ENCODE results near the gene ADAM17. TPM values are rescaled to one million over a fixed set of nuclear protein-coding genes. Genes with fewer than 3 reads are reported as not detected.

The ADAM17 gene
- total and polyA plus RNA-seq, 10 of the 15 experiments (the other 5 are each of a cell fraction or from before 2014, with no cell fraction given) = 2.3 to 18.5 (median 13.4) TPM

DNA sequence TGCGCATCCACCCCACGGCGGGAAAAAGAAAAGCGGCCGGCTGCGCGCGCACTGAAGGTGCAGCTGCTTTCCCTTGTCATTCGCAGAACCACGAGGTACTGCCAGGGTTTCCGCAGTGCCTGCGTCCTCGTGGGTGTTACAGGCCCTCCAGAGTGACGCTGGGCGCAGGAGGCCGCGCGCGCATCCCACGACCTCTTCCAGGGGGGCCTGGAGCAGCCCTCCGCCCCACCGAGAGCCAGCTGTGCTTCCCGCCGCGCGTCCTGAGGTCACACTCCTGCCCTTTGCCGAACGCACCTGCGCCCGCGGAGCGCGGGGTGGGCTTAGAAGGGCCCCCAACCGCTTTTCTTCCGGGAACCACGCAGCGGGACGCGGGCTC is 81.7 kb downstream of the ADAM17 start:
- DNase-seq (ENCODE audit: low read depth, low spot score) (no peak), FAIRE-seq (no peak), ATAC-seq (peak; percentile 67)
- Histone ChIP-seq H2AFZ (ENCODE audit: control insufficient read depth, low read depth, low read length) (peak overlapping the region; percentile 97), H3K27ac (ENCODE audit: control insufficient read depth, insufficient read depth) (peak overlapping the region; percentile 90), H3K27me3 (replicated peaks in 1 of 2; ENCODE audit: control insufficient read depth in 2 of 2, insufficient read depth in 2 of 2, low read length in 1 of 2) (no peaks in the 10 kb centered on the region), H3K9me3 (replicated peaks; ENCODE audit: control insufficient read depth, insufficient read depth, low read length) (no peaks in the 10 kb centered on the region; the same call in 1 of the 3 replicates), H3K79me2 (ENCODE audit: control insufficient read depth, insufficient read depth, low read length) (peaks cover 23% of the 10 kb centered on the region), H4K20me1 (ENCODE audit: control insufficient read depth, insufficient read depth) (no peaks in the 10 kb centered on the region), H3K4me3 (peak overlapping the region; percentile 67), H3K4me2 (ENCODE audit: control insufficient read depth, insufficient read depth) (peak overlapping the region; percentile 97), H3K9ac (ENCODE audit: control insufficient read depth, insufficient read depth, low read length) (peak overlapping the region; percentile 92), H3K36me3 (ENCODE audit: control insufficient read depth in 2 of 2, insufficient read depth in 2 of 2, low read length in 1 of 2) (peaks cover 0 to 18% of the 10 kb centered on the region in 2 experiments; a peak in 2 of 4 replicates), H3K4me1 (ENCODE audit: control insufficient read depth, insufficient read depth, low read length) (peaks cover 12% of the 10 kb centered on the region; the same call in 1 of the 2 replicates)
- POLR2A ChIA-PET = interaction anchor here (0.9 to 1.7 kb wide), 7 partner anchors 8 to 331 kb away, joined by 3 to 10 read pairs (median 3); partner anchors contain the start of gene ADAM17
- CTCF ChIA-PET = interaction anchor here (0.6 to 3.1 kb wide), 10 partner anchors 41 to 296 kb away, joined by 3 to 17 read pairs (median 4); partner anchors contain the start of genes CPSF3 and ITGB1BP1
- intact Hi-C loops (cut with micrococcal nuclease; ENCODE audit: unreplicated experiment) = no loop called here
- WGBS (ENCODE audit: insufficient coverage, insufficient replicate concordance, low lambda C conversion rate, missing lambda C conversion rate) = 8% methylated on average over 39 of the region's 39 CpGs
- no TSS peak for BruUV-seq (replicated peaks)
- in situ Hi-C loops (cut with MboI) = no loop called here
- RAD21 ChIA-PET (ENCODE audit: unreplicated experiment) = interaction anchor here (0.9 to 3.6 kb wide), 3 partner anchors 81 to 134 kb away, joined by 3 to 20 read pairs (median 3); partner anchors contain the start of gene ADAM17
- SMC1A ChIA-PET (ENCODE audit: uncharacterized antibody, unreplicated experiment) = interaction anchor here (0.5 to 2.6 kb wide), 6 partner anchors 16 to 145 kb away, joined by 3 to 10 read pairs (median 4); partner anchors contain the start of gene ADAM17
- TF ChIP-seq ZNF622 (IDR thresholded peaks at IDR 0.05) (no peak), ZBED1 (IDR thresholded peaks at IDR 0.05; ENCODE audit: borderline replicate concordance) (no peak), POLR2A (IDR thresholded peaks at IDR 0.05; ENCODE audit: low read depth, low read length) (no peak; the same call in 1 of the 2 replicates), POLR2AphosphoS2 (IDR thresholded peaks at IDR 0.05; ENCODE audit: low read depth, low read length) (no peak), POLR2AphosphoS5 (IDR thresholded peaks at IDR 0.05; ENCODE audit: low read length) (peak; percentile 50; the same call in 1 of the 2 replicates), GABPA (IDR thresholded peaks at IDR 0.05; ENCODE audit: low read depth) (no peak), RB1 (IDR thresholded peaks at IDR 0.05; ENCODE audit: borderline replicate concordance) (peak; percentile 11; the same call in 1 of the 2 replicates), CREM (IDR thresholded peaks at IDR 0.05; ENCODE audit: low read depth) (0 out of 2 replicates have a peak, but pooled peaks have one; percentile 29), NBN (IDR thresholded peaks at IDR 0.05) (0 out of 2 replicates have a peak, but pooled peaks have one; percentile 17), NR2C2 (IDR thresholded peaks at IDR 0.05; ENCODE audit: borderline replicate concordance, control insufficient read depth, insufficient read length, low read depth) (no peak), EP300 (IDR thresholded peaks at IDR 0.05; ENCODE audit: borderline replicate concordance in 1 of 2, control insufficient read depth in 1 of 2, low read depth in 2 of 2, low read length in 2 of 2) (no peak), TCF12 (IDR thresholded peaks at IDR 0.05; ENCODE audit: low read depth, low read length) (peak; percentile 46; the same call in 1 of the 2 replicates), JUND (IDR thresholded peaks at IDR 0.05; ENCODE audit: low read depth, low read length) (no peak), MTA2 (IDR thresholded peaks at IDR 0.05; ENCODE audit: low read depth) (no peak), ZNF384 (IDR thresholded peaks at IDR 0.05; ENCODE audit: borderline replicate concordance, low read depth, low read length) (no peak), FOXK2 (IDR thresholded peaks at IDR 0.05) (no peak), MEF2B (IDR thresholded peaks at IDR 0.05; ENCODE audit: partially characterized antibody, poor library complexity, severe bottlenecking) (peak; percentile 49), GATAD2B (conservative IDR thresholded peaks at IDR 0.05; ENCODE audit: low read depth) (peak; percentile 97), TCF7 (IDR thresholded peaks at IDR 0.05; ENCODE audit: borderline replicate concordance) (no peak), CBX5 (IDR thresholded peaks at IDR 0.05; ENCODE audit: low read depth) (no peak)
- TF ChIP-seq, protein P1, sequence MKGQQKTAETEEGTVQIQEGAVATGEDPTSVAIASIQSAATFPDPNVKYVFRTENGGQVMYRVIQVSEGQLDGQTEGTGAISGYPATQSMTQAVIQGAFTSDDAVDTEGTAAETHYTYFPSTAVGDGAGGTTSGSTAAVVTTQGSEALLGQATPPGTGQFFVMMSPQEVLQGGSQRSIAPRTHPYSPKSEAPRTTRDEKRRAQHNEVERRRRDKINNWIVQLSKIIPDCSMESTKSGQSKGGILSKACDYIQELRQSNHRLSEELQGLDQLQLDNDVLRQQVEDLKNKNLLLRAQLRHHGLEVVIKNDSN (IDR thresholded peaks at IDR 0.05; ENCODE audit: borderline replicate concordance, extremely low read length, insufficient read depth, low read depth, low read length) = no peak
- TF ChIP-seq, protein P2, sequence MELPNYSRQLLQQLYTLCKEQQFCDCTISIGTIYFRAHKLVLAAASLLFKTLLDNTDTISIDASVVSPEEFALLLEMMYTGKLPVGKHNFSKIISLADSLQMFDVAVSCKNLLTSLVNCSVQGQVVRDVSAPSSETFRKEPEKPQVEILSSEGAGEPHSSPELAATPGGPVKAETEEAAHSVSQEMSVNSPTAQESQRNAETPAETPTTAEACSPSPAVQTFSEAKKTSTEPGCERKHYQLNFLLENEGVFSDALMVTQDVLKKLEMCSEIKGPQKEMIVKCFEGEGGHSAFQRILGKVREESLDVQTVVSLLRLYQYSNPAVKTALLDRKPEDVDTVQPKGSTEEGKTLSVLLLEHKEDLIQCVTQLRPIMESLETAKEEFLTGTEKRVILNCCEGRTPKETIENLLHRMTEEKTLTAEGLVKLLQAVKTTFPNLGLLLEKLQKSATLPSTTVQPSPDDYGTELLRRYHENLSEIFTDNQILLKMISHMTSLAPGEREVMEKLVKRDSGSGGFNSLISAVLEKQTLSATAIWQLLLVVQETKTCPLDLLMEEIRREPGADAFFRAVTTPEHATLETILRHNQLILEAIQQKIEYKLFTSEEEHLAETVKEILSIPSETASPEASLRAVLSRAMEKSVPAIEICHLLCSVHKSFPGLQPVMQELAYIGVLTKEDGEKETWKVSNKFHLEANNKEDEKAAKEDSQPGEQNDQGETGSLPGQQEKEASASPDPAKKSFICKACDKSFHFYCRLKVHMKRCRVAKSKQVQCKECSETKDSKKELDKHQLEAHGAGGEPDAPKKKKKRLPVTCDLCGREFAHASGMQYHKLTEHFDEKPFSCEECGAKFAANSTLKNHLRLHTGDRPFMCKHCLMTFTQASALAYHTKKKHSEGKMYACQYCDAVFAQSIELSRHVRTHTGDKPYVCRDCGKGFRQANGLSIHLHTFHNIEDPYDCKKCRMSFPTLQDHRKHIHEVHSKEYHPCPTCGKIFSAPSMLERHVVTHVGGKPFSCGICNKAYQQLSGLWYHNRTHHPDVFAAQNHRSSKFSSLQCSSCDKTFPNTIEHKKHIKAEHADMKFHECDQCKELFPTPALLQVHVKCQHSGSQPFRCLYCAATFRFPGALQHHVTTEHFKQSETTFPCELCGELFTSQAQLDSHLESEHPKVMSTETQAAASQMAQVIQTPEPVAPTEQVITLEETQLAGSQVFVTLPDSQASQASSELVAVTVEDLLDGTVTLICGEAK (IDR thresholded peaks at IDR 0.05; ENCODE audit: borderline replicate concordance) = no peak

Measured in GM12878 (cell line).